DOHH2 (cell line): ENCODE results near the gene NRCAM.

Experiments
- EZH2phosphoT487 ChIP-seq: fragments of 200-600 bp; sonication (generic); IDR thresholded peaks from 2 replicates; pipeline ENCODE4 v1.6.1; 2017; ENCODE audit warnings: borderline replicate concordance, mild to moderate bottlenecking, antibody characterized with exemption, low read length, moderate library complexity, mixed read lengths
- TF ChIP-seq, protein P1 (sequence below): fragments of 200-600 bp; sonication (generic); IDR thresholded peaks from one replicate; pipeline ENCODE4 v1.5.1; 2014; ENCODE audit warnings: antibody characterized with exemption, mild to moderate bottlenecking, low read depth, low read length; ENCODE audit not compliant: poor library complexity, severe bottlenecking

DNA sequence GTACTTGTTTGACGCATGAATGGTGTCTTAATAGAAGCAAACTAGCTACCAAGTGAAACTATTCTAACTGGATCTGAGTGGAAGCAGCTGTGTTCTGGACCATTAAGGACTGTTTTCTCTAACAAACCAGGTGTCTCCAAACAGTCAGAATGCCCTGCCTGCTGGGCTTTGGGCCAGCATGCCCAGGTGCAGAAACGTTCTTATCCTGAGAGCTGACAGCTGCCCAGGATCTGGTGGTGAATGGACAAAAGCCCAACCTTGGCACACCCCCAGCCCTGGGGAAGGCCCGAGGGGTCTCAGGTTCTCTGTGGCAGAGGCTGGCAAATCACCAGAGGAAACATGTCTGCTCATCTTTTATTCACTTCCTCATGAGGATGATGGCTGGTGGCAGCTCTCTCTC is 277.8 kb downstream of the NRCAM start:
- TF ChIP-seq, protein P1, sequence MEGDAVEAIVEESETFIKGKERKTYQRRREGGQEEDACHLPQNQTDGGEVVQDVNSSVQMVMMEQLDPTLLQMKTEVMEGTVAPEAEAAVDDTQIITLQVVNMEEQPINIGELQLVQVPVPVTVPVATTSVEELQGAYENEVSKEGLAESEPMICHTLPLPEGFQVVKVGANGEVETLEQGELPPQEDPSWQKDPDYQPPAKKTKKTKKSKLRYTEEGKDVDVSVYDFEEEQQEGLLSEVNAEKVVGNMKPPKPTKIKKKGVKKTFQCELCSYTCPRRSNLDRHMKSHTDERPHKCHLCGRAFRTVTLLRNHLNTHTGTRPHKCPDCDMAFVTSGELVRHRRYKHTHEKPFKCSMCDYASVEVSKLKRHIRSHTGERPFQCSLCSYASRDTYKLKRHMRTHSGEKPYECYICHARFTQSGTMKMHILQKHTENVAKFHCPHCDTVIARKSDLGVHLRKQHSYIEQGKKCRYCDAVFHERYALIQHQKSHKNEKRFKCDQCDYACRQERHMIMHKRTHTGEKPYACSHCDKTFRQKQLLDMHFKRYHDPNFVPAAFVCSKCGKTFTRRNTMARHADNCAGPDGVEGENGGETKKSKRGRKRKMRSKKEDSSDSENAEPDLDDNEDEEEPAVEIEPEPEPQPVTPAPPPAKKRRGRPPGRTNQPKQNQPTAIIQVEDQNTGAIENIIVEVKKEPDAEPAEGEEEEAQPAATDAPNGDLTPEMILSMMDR = no peak
- no peak for TF ChIP-seq EZH2phosphoT487
